ENCODE results near the gene ORC2.
A peak's percentile ranks its signal among the peaks of the same experiment; 100 is the strongest.
"Not testable (repeated sequence)": the region's sequence is repeated elsewhere in the genome, so short reads cannot be mapped to it uniquely, and the experiment has no call there.

The ORC2 gene

GRCh38 chr2:200930947-200931626 lies 32.4 kb downstream of the ORC2 start:
- no peak for DNase-seq (ENCODE audit: low read depth)

DNA sequence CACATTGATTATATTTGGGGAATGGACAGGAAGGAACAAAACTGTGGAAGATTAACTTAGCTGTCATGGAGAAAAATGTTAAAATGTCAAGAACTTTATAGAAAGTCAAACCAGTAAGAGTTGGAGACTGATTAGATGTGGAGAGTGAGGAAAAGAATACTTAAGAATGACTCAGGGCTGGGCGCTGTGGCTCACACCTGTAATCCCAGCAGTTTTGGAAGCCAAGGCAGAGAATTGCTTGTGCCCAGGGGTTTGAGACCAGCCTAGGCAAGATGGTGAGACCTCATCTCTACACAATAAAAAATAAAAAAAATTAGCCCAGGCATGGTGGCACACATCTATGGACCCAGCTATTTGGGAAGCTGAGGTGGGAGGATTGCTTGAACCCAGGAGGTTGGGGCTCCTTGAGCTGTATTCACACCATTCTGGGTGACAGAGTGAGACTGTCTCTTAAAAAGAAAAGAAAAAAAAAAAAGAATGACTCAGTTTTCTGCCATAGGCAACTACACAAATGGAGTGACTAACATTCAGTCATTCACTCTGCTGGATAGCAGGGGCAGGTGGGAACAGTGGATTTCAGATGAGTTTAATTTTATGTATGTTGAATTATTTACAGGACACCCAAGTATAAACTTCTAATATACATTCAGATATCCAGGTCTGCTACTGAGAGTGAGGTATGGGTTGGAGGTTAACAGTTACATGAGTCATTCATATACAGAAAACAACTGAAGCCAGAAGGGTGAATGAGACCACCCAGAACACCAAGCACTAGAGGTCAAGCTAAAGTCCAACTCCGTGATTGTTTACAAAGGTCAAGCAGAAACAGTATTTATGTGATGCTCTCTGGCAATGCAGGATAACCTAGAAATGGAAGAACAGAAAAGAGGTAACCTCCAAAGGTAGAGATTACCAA lies 33.9 kb downstream of the ORC2 start:
- no peak for DNase-seq (ENCODE audit: low read depth)

DNA sequence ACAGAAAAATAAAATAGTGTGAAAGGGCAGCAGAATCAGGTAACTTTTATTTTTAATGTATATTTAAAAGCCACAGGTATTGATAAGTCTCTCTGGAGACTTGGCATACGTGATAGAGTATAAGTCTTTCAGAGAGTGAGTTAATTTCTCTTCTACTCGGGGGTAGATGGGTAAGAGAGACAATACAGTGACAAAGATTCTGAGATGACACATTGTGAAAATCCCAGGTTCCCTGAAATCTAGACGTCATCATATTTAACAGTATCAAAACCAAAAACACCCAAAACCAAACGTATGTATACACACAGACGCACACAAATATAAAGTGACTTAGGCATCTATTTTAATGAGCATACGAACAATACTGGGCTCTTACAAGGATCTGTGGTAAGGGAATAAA lies 41.0 kb downstream of the ORC2 start:
- DNase-seq (ENCODE audit: low read depth) = no peak

DNA sequence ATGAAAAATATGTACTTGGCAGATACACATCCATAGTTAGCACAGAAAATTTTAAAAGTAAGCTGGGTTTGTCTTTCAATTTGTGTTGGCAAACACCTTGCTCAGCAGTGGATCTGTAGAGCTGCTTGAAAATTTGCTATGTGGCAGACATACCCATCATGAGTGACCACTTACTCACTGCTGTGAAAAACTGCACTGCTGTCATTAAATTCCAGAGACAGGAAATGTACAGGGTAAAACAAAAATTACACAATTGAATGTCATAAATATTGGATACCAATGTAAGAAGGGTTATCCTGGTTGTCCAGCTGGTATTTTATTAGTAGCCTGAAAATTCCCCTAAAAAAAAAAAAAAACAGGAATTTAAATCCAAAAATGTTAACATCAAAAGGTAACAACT lies 49.8 kb downstream of the ORC2 start:
- no peak for DNase-seq (ENCODE audit: low read depth)

DNA sequence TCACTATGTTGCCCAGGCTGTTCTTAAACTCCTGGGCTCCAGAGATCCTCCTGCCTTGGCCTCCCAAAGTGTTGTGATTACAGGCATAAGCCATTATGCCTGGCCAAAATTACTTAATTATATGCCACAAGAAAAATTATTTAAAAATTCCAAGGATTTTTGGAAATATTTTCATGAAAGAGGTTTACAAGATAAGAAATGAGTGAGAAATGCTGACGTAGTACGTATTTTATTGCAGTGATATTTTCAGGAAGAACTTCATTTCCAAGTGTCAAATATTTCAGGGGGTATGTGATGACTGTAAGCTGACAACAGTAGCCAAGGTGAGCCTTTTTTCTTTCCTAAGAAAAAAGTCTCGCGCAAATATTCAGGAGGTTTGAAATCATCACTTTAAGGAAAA lies 53.5 kb downstream of the ORC2 start:
- DNase-seq (ENCODE audit: low read depth) = no peak

DNA sequence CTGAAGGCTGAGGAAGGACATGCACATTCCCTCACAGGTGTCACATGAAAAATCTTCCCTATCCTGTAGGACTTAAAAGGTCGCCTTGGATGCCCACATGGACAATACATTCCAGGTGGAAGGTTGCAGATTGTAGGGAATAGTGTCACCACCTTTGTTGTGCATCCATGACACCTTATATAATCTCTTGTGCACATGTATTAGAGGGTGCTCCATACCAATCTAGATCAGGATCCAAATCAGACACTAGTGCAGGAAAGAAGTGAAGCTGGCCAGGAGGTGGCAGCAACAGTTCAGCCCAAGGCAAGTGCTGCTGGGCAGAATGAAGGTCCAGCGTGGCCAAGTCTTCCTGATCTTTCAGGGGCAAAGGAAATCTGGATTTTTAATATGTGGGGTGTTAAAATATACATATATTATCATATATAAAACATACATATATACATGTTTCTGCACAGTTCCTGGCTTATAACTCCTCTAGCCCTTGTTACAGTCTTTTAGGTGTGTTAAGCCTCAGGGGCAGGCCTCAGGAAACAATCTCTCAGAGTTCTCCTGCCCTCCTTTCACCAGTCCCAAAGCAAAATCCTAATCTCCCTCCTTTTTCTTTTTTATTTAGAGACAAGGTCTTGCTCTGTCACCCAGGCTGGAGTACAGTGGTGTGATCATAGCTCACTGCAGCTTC lies 57.7 kb downstream of the ORC2 start:
- DNase-seq (ENCODE audit: low read depth) = peak; percentile 45

DNA sequence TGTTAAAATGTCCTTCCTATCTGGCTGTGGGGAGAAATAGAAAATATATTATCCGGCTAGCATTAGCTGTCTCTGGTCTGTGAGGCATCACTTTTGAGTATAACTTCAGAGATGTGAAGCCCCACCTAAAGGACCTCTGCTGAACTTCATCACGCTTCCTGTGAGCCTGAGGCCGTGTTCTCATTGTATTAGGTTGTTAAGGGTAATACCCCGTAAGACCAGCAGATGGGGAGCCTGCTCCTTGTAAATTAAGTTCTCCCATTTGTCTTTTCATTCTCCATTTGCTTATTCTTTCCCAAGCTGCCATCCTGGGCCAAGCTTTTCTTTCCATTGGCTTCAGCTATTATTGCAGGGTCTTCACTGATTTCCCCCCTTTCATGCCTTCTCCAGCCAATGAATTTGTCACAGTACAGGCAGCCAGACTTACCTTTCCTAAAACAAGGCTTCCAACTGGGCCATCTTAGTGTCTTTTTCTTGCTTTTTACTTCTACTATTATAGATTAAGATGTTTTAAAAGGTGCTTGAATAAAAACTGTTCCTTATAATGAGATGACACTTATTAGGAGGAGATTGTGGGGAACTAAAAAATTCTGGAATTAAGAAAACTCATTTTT lies 61.9 kb downstream of the ORC2 start:
- peak; percentile 36 for DNase-seq (ENCODE audit: low read depth)

GRCh38 chr2:200899482-200899881 lies 64.0 kb downstream of the ORC2 start:
- no peak for DNase-seq (ENCODE audit: low read depth)

- DNase-seq (ENCODE audit: low read depth) = peak; percentile 96
Measured at GRCh38 chr2:200888704-200889625, 74.5 kb downstream of the ORC2 start, which contains the start of the genes NIF3L1 and PPIL3. Gene NIF3L1, plus strand, starts transcription at chr2:200889371. Its CDS starts 2,573 bp downstream, at chr2:200891944. Gene PPIL3, minus strand, starts transcription at chr2:200889077. Its CDS starts 1,462 bp downstream, at chr2:200887615.

DNA sequence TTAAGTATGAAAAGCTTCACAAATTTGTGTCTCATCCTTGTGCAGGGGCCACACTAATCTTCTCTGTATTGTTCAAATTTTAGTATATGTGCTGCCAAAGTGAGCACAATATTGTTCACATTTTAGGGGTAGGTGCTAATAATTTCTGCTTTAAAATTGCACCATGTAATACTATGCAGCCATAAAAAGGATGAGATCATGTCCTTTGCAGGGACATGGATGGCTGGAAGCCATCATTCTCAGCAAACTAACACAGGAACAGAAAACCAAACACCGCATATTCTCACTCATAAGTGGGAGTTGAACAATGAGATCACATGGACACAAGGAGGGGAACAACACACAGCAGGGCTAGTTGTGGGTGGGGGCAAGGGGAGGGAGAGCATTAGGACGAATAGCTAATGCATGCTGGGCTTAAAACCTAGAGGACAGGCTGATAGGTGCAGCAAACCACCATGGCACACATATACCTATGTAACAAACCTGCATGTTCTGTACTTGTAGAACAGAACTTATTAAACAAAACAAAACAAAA lies 81.7 kb downstream of the ORC2 start:
- not testable (repeated sequence) for DNase-seq (ENCODE audit: low read depth)

DNA sequence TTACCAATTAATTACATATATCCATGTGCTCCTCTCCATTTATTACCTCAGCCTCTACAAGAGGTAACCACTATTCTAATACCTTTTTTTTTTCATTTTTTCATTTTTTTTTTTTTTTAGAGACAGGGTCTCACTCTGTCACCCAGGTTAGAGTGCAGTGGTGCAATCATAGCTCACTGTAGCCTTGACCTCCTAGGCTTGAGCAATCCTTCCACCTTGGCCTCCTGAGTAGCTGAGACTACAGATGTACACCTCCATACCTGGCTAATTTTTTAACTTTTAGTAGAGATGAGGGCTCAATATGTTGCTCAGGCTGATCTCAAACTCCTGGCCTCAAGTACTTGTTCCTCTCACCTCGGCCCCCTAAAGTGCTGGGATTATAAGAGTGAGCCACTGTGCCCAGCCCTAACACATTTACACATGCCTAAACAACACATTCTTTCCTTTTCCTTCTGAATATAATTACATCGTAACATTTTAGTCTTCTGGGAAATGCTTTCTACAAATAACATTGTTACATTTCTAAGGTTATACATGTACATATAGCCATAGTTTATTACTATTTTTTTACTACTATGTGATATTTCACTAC lies 85.1 kb downstream of the ORC2 start:
- no peak for DNase-seq (ENCODE audit: low read depth)

GRCh38 chr2:200877443-200877842 lies 86.0 kb downstream of the ORC2 start:
- DNase-seq (ENCODE audit: low read depth) = no peak

GRCh38 chr2:200873560-200873959 lies 89.9 kb downstream of the ORC2 start:
- no peak for DNase-seq (ENCODE audit: low read depth)

DNA sequence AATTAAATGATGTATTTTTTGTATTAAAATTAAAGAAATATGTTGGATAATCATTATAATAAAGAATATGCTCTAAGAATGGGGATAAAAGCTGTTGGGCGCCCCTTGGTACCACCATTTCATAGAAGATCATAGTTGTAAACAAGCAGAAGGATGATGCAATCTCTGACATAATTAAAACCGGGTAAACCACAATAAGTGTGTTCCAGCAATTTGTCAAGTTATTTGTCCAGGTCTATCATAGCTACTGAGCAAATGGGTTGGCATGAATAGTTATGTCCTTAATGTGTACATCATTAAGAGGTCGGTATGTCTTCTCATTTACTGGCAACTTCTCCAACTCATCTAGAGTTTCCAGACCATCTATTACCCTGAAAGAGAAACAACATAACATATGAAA lies 92.3 kb downstream of the ORC2 start:
- DNase-seq (ENCODE audit: low read depth) = no peak

GRCh38 chr2:200869014-200869413 lies 94.4 kb downstream of the ORC2 start:
- DNase-seq (ENCODE audit: low read depth) = no peak

GRCh38 chr2:200864176-200865034 lies 99.1 kb downstream of the ORC2 start, which contains the start of gene CLK1:
Gene CLK1, minus strand, starts transcription at chr2:200864658. Its CDS starts 2,796 bp downstream, at chr2:200861862.
- DNase-seq (ENCODE audit: low read depth) = peak; percentile 98

DNA sequence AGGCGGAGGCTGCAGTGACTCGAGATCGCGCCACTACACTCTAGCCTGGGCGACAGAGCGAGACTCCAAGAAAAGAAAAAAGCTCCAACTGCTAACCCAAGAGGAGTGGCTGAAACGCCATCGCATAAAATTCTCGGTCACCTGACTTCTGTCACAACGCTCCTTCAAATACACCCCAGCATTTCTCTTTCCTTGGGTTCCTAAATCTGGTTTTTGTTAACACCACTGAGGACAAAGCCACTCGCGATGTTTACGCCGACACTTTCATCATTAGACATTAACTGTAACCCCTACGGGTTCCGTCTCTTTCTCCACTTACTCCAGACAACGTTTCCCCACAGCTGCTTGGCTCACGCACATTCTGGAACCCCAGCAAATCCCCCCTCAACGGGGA lies 99.7 kb downstream of the ORC2 start:
- no peak for DNase-seq (ENCODE audit: low read depth)

GRCh38 chr2:200862532-200863000 lies 100.9 kb downstream of the ORC2 start:
- DNase-seq (ENCODE audit: low read depth) = peak; percentile 48

DNA sequence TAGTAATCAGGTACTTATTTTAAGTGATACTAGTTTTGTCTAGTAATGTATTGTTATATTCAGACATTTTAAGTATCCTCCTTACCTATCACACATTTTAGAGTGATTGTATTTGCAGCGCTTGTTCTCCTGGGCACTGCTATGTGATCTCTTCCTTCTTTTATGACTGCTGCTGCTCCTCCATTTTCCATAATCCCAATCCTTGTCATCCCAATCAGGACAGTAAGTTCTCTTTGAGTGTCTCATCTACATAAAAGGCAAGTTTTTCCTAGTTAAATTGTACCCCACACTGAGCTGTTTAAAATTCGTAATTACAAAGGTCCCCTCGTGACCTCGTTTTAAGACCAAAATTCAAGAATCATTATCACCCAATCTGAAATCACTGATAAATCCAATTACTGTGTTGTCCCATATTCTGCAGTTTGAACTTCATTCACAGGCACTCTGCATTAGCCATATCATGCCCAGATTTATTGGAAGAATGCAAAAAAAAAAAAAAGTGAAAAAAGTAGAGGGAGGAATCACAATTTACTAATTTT lies 101.8 kb downstream of the ORC2 start:
- no peak for DNase-seq (ENCODE audit: low read depth)
